DND-41 (cell line): ENCODE measurements around the gene IDUA.

ENCODE experiments used
- EZH2 ChIP-seq: IDR thresholded peaks from 3 replicates; pipeline ENCODE4 v1.6.1; 2012; ENCODE audit warnings: borderline replicate concordance, low read depth, mild to moderate bottlenecking, moderate library complexity, low read length, inconsistent platforms; ENCODE audit not compliant: severe bottlenecking
- TF ChIP-seq, protein P1 (sequence below): IDR thresholded peaks from 2 replicates; pipeline ENCODE4 v1.5.1; 2012; ENCODE audit warnings: borderline replicate concordance, low read length, moderate library complexity, mild to moderate bottlenecking; ENCODE audit not compliant: poor library complexity, severe bottlenecking; ENCODE audit errors: extremely low read depth

DNA sequence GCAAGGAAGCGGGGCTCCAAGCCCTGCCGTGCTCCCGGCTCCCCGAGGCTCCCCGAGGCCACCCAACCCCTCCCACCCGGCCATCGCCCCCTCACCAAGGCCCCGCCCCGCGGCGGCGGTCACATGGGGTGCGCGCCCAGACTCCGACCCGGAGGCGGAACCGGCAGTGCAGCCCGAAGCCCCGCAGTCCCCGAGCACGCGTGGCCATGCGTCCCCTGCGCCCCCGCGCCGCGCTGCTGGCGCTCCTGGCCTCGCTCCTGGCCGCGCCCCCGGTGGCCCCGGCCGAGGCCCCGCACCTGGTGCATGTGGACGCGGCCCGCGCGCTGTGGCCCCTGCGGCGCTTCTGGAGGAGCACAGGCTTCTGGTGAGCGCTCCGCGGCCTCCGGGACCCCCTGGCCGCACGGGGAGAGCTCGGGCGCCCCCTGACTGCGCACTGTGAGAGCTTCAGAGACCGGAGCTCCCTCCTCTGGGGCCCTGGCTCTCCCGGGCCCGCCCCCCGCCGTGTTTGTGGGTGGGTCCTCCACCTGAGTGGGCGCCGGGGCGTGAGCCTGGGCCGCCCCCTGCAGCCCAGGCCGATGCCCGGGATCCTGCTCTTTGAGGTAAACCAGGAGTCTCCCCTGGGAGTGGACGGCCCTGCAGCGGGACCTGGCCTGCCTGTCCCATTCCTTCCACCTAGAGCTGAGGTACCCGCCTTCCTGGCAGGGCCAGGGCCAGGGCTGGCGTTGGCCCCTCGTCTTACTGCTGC, at the start of gene IDUA:
- TF ChIP-seq, protein P1, sequence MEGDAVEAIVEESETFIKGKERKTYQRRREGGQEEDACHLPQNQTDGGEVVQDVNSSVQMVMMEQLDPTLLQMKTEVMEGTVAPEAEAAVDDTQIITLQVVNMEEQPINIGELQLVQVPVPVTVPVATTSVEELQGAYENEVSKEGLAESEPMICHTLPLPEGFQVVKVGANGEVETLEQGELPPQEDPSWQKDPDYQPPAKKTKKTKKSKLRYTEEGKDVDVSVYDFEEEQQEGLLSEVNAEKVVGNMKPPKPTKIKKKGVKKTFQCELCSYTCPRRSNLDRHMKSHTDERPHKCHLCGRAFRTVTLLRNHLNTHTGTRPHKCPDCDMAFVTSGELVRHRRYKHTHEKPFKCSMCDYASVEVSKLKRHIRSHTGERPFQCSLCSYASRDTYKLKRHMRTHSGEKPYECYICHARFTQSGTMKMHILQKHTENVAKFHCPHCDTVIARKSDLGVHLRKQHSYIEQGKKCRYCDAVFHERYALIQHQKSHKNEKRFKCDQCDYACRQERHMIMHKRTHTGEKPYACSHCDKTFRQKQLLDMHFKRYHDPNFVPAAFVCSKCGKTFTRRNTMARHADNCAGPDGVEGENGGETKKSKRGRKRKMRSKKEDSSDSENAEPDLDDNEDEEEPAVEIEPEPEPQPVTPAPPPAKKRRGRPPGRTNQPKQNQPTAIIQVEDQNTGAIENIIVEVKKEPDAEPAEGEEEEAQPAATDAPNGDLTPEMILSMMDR, result peak; percentile 73
- no peak for TF ChIP-seq EZH2
